GM19397 (cell line): ENCODE data around the gene NSUN3.

ENCODE experiments used
- ATAC-seq: cut with Tn5 transposase; IDR thresholded peaks from one replicate; pipeline ENCODE4 v1.9.1; 2021; ENCODE audit warnings: mild to moderate bottlenecking, moderate library complexity; ENCODE audit not compliant: unreplicated experiment

Gene NSUN3

DNA sequence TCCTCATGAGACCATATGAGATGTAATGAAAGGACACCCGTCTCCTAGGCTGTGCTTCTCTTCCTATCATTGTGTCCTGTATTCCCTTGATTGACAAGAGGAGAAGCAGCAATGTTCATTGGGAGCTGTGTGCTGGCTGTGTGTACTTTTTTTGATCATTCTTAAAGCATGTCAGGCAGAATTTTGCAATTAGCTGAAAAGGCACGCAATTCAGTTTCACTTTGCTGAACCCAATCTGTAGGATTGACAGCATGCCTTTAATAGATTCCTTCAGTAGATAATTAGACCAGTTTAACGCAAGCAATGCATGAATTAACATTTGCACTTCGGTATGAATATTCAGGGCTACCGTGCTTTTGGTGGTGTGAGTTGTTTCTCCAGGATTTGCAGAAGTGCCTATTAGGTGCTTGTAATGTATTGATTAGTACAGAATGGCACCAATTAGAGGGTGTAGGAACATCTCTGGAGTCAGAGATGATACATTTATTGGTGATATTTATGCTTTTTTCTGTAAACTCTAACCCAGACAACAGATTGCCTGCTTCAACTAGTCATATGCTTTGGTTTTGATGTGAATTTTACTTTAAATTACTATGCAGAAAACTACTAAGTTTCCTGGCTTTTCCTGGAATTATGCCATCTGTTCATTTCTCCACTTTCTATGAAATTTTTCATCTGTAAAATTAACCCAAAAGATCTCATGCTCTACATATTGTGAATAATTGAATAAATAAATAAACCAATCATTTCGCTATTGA is 114.3 kb downstream of the NSUN3 start:
- ATAC-seq = no peak
